CD4-positive, CD25-positive, alpha-beta regulatory T cell (primary cell): Measurements from ENCODE around the gene RASGRP2. TPM values are rescaled to one million over a fixed set of nuclear protein-coding genes. Genes with fewer than 3 reads are reported as not detected.
A peak's percentile ranks its signal among the peaks of the same experiment; 100 is the strongest.

Experiments
- ATAC-seq, 2 donors: fragments of 150-1000 bp; cut with Tn5 transposase; one replicate each; pipeline ENCODE4 v1.10.0; 2021; ENCODE audit warnings: low read depth in 2 of 2, moderate number of reproducible peaks in 2 of 2, moderate library complexity in 1 of 2
- DNase-seq, 3 donors: peaks; one replicate each; pipeline versions ENCODE4 v3.0.0 to v3.0.0-alpha.2; 2012 to 2022; ENCODE audit warnings: mixed read lengths in 1 of 3
- H3K27ac ChIP-seq: one replicate; pipeline ENCODE4 v1.7.0; 2013; ENCODE audit warnings: mild to moderate bottlenecking, low read length; ENCODE audit not compliant: insufficient read depth, poor library complexity, severe bottlenecking
- H3K27me3 ChIP-seq: one replicate; pipeline ENCODE4 v1.7.0; 2013; ENCODE audit warnings: low read length; ENCODE audit not compliant: control insufficient read depth, insufficient read depth
- H3K36me3 ChIP-seq: one replicate; pipeline ENCODE4 v1.7.0; 2013; ENCODE audit warnings: mild to moderate bottlenecking, low read length, moderate library complexity; ENCODE audit not compliant: control insufficient read depth, insufficient read depth
- H3K4me1 ChIP-seq: 2 replicates; pipeline ENCODE4 v1.7.0; 2013; ENCODE audit warnings: mild to moderate bottlenecking, low read length; ENCODE audit not compliant: insufficient read depth, control insufficient read depth, poor library complexity, severe bottlenecking
- H3K4me3 ChIP-seq: one replicate; pipeline ENCODE4 v1.7.0; 2013; ENCODE audit warnings: low read depth, mild to moderate bottlenecking, low read length, moderate library complexity
- H3K9me3 ChIP-seq, 2 experiments: 1 replicate in 1 of 2; 2 replicates in 1 of 2; pipeline ENCODE4 v1.7.0; 2013; ENCODE audit warnings: low read length in 2 of 2, mild to moderate bottlenecking in 1 of 2, moderate library complexity in 1 of 2; ENCODE audit not compliant: control insufficient read depth in 2 of 2
- H3K27ac Mint-ChIP-seq, 3 donors: one replicate each; pipeline ENCODE4 v1.8.0; 2020 to 2022; ENCODE audit warnings: mild to moderate bottlenecking in 3 of 3, mixed read lengths in 3 of 3, moderate library complexity in 2 of 3
- H3K27me3 Mint-ChIP-seq: one replicate; pipeline ENCODE4 v1.8.0; 2022; ENCODE audit warnings: mild to moderate bottlenecking, mixed read lengths
- H3K36me3 Mint-ChIP-seq: one replicate; pipeline ENCODE4 v1.8.0; 2020; ENCODE audit warnings: mixed read lengths
- H3K4me1 Mint-ChIP-seq, 4 donors: one replicate each; pipeline ENCODE4 v1.8.0; 2020 to 2022; ENCODE audit warnings: mixed read lengths in 4 of 4, mild to moderate bottlenecking in 1 of 4
- H3K4me3 Mint-ChIP-seq, 4 donors: one replicate each; pipeline ENCODE4 v1.8.0; 2020 to 2022; ENCODE audit warnings: mild to moderate bottlenecking in 4 of 4, mixed read lengths in 4 of 4, moderate library complexity in 3 of 4
- H3K9me3 Mint-ChIP-seq, 7 donors: one replicate each; pipeline ENCODE4 v1.8.0; 2020 to 2022; ENCODE audit warnings: mixed read lengths in 7 of 7, mild to moderate bottlenecking in 3 of 7, moderate library complexity in 2 of 7
- polyA plus RNA-seq, 4 donors: library from polyadenylated mRNA; unstranded; fragments of 300-500 nt; fragmentation: Illumina TruSeq; gene quantifications; one replicate each; pipeline ENCODE4 v1.2.3, GENCODE V29; 2021
- total RNA-seq: library from RNA; stranded (reverse); gene quantifications from one replicate; pipeline ENCODE4 v1.2.3, GENCODE V29; 2022

Gene RASGRP2
- total and polyA plus RNA-seq, 5 donors from 2014 or later: 140 to 570 (median 169) TPM

DNA sequence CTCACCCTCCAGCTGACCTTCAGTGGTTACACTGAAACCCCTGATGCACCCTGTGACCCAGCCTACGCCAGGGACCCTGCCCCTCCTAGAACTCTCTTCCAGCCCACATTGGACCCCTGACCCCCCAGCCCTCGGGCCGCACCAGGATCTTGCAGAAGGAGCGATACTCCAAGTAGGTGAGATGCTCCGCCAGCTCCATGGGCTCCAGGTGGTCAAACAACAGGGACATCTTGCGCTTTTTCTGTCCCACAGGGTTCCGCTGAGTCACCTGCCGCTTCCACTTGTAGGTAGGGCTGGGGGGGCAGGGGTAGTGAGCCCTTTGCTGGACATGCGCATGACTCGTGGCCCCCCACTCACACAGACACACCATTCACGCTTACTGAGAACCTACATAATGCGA lies 4.1 kb downstream of the RASGRP2 start:
- DNase-seq (no peak), ATAC-seq (no peak)
- Histone ChIP-seq H3K4me3 (no peak overlapping the region), H3K4me1 (peaks cover 45% of the 10 kb centered on the region), H3K9me3 (no peaks in the 10 kb centered on the region), H3K36me3 (peaks cover 62% of the 10 kb centered on the region), H3K27ac (no peak overlapping the region), H3K27me3 (no peaks in the 10 kb centered on the region)
- Mint-ChIP-seq H3K4me3 (peak overlapping the region in 2 of 4 donors; percentile 86 to 89), H3K9me3 (no peaks in the 10 kb centered on the region), H3K27me3 (no peaks in the 10 kb centered on the region), H3K27ac (peak overlapping the region in 2 of 3 donors; percentile 18 to 63), H3K4me1 (peaks cover 0 to 57% (median 27%) of the 10 kb centered on the region in 4 donors), H3K36me3 (peaks cover 42% of the 10 kb centered on the region)

DNA sequence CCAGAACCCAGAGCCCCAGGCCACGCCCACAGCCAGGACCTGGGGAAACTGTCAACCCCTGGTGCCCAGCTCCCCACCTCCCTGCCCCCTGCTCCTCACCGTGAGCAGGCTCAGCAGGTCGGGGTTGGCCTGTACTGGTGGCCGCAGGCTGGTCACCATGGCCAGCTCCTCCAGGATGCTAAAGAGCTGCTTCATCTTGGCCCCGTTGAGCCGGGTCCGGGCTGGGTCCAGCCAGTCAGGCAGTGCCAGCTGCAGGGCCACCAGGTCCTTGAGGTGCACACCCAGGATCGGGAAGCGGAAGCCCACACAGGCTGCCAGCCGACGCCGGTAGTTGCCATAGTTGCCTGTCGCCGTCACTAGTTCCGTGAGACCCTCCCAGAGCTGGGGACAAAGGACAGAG lies 7.3 kb downstream of the RASGRP2 start:
- Mint-ChIP-seq H3K27ac (no peak overlapping the region), H3K4me1 (peaks cover 0 to 56% (median 23%) of the 10 kb centered on the region in 4 donors), H3K4me3 (peak overlapping the region in 2 of 4 donors; percentile 2 to 67), H3K9me3 (no peaks in the 10 kb centered on the region), H3K27me3 (no peaks in the 10 kb centered on the region), H3K36me3 (peaks cover 52% of the 10 kb centered on the region)
- Histone ChIP-seq H3K27ac (no peak overlapping the region), H3K9me3 (no peaks in the 10 kb centered on the region), H3K36me3 (peaks cover 87% of the 10 kb centered on the region), H3K4me3 (no peak overlapping the region), H3K27me3 (no peaks in the 10 kb centered on the region), H3K4me1 (peaks cover 17% of the 10 kb centered on the region)
- ATAC-seq (no peak), DNase-seq (no peak)

DNA sequence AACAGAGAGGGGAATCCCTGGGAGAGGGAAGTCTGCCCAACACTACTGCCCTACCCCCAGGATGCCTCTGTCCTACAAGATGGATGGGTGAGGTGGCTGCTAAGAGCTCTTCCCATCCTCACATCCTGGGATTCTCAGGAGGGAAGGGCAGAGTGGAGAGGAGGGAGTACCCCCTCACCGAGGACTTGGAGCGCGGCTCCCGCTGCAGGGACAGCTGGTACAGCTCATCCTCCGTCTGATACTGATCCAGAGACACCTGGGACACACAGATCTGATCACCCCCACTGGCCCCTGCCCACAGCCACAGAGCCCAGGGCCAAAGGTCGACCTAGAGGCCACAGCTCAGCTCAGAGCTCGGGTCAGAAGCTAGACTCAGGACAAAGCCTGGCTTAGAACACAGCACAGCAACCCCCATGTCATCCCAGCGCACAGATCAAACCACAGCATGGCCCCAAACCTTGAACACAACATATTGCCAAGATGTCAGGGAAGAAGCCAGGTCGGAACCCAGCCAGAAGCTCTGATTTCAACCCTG lies 8.2 kb downstream of the RASGRP2 start:
- ATAC-seq (no peak), DNase-seq (no peak)
- Mint-ChIP-seq H3K27me3 (no peaks in the 10 kb centered on the region), H3K9me3 (no peaks in the 10 kb centered on the region), H3K36me3 (peaks cover 54% of the 10 kb centered on the region), H3K4me3 (peak overlapping the region in 1 of 4 donors; percentile 45), H3K27ac (peak overlapping the region; percentile 8 to 42 (median 17)), H3K4me1 (peaks cover 0 to 51% (median 19%) of the 10 kb centered on the region in 4 donors)
- Histone ChIP-seq H3K4me3 (no peak overlapping the region), H3K4me1 (peaks cover 8% of the 10 kb centered on the region), H3K27ac (no peak overlapping the region), H3K36me3 (peaks cover 91% of the 10 kb centered on the region), H3K9me3 (no peaks in the 10 kb centered on the region), H3K27me3 (no peaks in the 10 kb centered on the region)

DNA sequence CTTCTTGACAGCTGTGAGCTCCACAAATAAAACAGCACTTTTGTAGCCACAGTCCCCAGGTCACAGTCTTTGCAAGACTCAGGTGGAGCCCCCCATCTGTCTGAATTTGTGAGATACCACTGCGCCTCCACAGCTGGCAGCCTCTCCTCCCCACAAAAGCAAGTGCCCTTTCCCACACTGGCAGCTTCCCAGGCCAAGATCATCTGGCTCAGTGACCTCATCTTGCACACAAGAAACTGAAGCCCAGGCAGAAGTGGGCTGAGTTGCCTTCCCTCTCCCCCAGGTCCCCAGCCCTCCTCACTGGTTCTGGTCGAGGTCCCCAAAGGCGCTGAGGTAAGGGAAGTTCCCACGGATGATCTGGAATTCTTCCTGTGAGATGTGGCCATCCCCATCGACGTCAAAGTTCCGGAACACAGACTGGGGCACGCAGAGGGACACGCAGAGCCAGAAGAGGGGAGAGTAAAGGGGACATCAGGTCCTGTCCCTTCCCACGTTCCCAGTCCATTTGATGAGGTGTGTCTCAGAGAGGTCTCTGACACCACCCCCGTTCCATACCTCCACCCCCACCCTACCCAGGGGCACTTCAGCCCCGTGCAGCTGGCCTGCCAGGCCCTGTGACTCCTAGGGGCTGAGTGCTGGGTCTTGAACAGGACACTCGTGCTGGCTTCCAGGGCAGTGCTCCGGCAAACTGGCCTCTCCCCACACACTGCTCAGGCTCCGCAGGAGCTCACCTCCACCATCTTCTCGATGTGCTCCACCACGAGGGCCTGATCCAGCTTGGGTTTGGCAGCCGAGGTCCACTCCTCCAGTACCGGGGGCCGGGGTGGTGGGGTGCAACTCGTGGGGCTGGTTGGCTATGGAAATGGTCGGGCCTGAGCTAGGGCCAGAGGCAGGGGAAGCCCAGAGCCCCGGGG lies 8.9 kb downstream of the RASGRP2 start:
- H3K27ac ChIP-seq: no peak overlapping the region
- no peaks in the 10 kb centered on the region for H3K9me3 ChIP-seq
- H3K36me3 ChIP-seq: peaks cover 91% of the 10 kb centered on the region
- ATAC-seq: no peak
- DNase-seq: no peak
- Mint-ChIP-seq H3K4me3 (peak overlapping the region in 2 of 4 donors; percentile 10 to 35), H3K9me3 (no peaks in the 10 kb centered on the region), H3K27ac (peak overlapping the region in 1 of 3 donors; percentile 32), H3K36me3 (peaks cover 53% of the 10 kb centered on the region), H3K4me1 (peaks cover 0 to 47% (median 15%) of the 10 kb centered on the region in 4 donors), H3K27me3 (no peaks in the 10 kb centered on the region)
- peaks cover 8% of the 10 kb centered on the region for H3K4me1 ChIP-seq
- no peaks in the 10 kb centered on the region for H3K27me3 ChIP-seq
- H3K4me3 ChIP-seq: no peak overlapping the region

DNA sequence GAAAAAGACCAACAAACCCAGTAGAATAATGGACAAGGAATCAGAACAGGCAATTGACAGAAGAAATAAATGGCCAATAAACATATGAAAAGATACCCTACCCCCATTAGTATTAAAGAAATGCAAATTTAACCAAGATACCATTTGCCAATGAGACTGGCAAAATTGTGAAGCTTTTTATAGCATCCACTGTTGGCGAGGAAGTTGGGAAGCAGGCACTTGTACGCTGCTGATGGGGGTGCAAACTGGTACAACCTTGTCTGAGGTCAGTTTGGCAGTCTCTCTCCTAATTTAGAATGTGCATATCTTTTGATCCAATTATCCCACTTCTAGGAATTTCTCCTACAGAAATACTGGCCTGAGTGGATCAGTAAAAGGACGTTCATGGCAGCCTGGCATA lies 12.3 kb downstream of the RASGRP2 start:
- Mint-ChIP-seq H3K4me1 (peaks cover 0 to 31% (median 11%) of the 10 kb centered on the region in 4 donors), H3K4me3 (no peak overlapping the region), H3K27me3 (no peaks in the 10 kb centered on the region), H3K36me3 (peaks cover 45% of the 10 kb centered on the region), H3K9me3 (no peaks in the 10 kb centered on the region), H3K27ac (peak overlapping the region in 1 of 3 donors; percentile 35)
- H3K4me1 ChIP-seq: peaks cover 4% of the 10 kb centered on the region
- no peaks in the 10 kb centered on the region for H3K9me3 ChIP-seq
- ATAC-seq (no peak), DNase-seq (no peak)
- H3K27me3 ChIP-seq: no peaks in the 10 kb centered on the region
- H3K27ac ChIP-seq: no peak overlapping the region
- H3K36me3 ChIP-seq: peaks cover 69% of the 10 kb centered on the region
- H3K4me3 ChIP-seq: no peak overlapping the region

DNA sequence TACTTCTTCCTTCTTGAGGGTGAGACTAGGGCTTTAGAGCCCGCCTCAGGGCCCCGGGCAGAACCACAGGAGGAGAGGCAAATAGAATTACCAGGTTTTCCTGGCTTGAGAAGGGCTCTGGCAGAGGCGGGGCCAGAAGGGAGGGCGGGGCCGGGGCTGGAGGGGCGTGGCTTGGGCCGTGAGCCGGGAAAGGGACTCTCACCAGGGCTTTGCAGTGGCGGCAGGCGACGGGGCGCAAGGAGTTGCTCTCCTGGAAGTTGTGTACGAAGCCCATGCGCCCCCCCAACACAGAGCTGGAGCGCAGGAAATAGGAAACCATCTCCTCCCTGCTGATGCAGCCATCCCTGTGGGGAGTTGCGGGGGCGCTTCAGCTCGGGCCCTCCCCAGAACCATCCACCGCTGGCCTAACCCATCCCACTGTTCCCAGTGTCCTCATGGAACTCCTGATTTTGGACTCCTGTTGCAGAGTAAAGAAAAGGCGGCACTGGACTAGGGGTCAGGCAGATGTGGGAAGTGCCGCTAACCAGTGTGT lies 14.0 kb downstream of the RASGRP2 start:
- Histone ChIP-seq H3K27ac (no peak overlapping the region), H3K4me1 (no peaks in the 10 kb centered on the region), H3K9me3 (no peaks in the 10 kb centered on the region), H3K27me3 (no peaks in the 10 kb centered on the region), H3K4me3 (no peak overlapping the region), H3K36me3 (peaks cover 52% of the 10 kb centered on the region)
- Mint-ChIP-seq H3K27me3 (no peaks in the 10 kb centered on the region), H3K4me3 (no peak overlapping the region), H3K36me3 (peaks cover 37% of the 10 kb centered on the region), H3K27ac (no peak overlapping the region), H3K4me1 (peaks cover 0 to 26% (median 7%) of the 10 kb centered on the region in 4 donors), H3K9me3 (no peaks in the 10 kb centered on the region)
- no peak for DNase-seq
- no peak for ATAC-seq

DNA sequence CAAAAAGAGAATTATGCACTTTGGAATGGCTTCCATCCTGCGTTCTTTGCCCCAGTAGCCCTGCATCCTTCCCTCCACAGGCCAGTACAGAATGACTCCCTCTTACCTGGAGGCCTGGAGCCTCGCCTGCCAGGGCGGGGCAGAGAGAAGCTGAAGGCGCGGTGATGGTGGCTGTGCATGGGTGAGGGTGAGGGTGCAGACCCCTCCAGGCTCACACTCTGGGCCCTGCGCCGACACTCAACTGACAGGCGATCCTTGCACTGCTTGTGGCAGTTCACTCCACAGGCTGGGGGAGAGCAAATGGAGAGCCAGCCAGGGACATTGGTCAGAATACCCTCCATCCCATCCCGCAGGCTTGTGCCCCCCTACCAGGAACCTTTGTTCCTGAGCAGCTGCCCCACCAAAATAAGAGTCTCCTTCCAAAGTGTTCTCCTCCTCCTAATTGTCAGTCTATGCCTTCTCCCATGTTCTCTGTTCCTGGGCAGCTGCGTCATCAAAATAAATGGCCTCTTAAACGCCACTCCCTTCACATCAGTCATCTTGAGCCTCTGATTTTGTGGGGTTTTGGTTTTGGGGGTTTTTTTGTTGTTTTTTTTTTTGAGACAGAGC lies 15.1 kb downstream of the RASGRP2 start:
- Mint-ChIP-seq H3K27ac (no peak overlapping the region), H3K4me1 (peaks cover 0 to 27% (median 8%) of the 10 kb centered on the region in 4 donors), H3K27me3 (no peaks in the 10 kb centered on the region), H3K4me3 (no peak overlapping the region), H3K9me3 (no peaks in the 10 kb centered on the region), H3K36me3 (peaks cover 31% of the 10 kb centered on the region)
- peaks cover 42% of the 10 kb centered on the region for H3K36me3 ChIP-seq
- H3K27me3 ChIP-seq: no peaks in the 10 kb centered on the region
- ATAC-seq (no peak), DNase-seq (no peak)
- no peak overlapping the region for H3K27ac ChIP-seq
- H3K9me3 ChIP-seq: no peaks in the 10 kb centered on the region
- no peak overlapping the region for H3K4me3 ChIP-seq
- H3K4me1 ChIP-seq: peaks cover 1% of the 10 kb centered on the region
